Measurements from ENCODE around the gene HUNK.
"Not testable (repeated sequence)": the region's sequence is repeated elsewhere in the genome, so short reads cannot be mapped to it uniquely, and the experiment has no call there.

The HUNK gene

GRCh38 chr21:31871371-31871770 is 1.4 kb upstream of the HUNK start:
- DNase-seq = not testable (repeated sequence)

DNA sequence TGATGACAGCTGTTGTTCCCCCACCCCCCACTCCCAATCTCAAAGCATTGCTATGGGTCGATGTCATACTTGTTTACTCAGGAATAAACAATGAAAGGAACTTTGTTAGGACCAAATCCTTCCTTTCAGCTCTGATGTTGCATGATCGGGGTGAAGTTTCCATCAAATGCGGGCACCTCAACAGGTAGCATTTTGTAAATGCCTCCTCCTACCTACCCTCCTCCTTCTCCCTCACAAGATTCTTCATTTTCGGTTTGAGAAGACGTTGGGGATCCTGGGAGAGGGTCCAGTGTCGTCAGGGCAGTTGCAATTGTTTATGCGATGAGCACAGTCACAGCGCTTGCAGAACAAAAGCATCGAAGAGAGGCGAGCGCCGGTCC is 758 bp upstream of the HUNK start:
- DNase-seq = no peak

GRCh38 chr21:31873275-31873695 is 465 bp downstream of the HUNK start:
- DNase-seq = no peak

- DNase-seq = peak; percentile 62
These were observed 1.1 kb downstream of the HUNK start for GRCh38 chr21:31873696-31874599.

DNA sequence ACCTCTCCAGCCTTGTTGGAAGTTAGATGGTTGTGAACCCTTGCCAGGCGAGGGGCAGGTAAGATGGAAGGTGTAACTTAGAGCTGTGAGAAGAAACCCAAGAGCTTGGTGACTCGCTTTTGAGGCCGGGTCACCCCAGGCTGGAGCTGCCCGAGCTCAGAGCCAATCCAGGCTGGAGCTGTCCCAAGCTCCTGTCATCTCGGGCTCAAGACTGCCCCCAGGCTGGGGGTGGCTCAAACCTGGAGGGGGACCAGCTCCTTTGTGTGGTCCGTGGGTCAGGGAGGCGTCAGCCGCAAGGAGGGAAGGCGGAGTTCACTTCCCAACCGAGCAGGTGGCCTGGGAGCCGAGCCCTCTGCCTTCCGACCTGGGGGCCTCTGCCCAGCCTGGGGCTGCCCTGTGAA is 2.0 kb downstream of the HUNK start:
- DNase-seq = no peak

GRCh38 chr21:31875496-31876015 is 2.7 kb downstream of the HUNK start:
- DNase-seq = no peak

- DNase-seq = no peak
These were observed 4.7 kb downstream of the HUNK start for GRCh38 chr21:31877463-31877957.

DNA sequence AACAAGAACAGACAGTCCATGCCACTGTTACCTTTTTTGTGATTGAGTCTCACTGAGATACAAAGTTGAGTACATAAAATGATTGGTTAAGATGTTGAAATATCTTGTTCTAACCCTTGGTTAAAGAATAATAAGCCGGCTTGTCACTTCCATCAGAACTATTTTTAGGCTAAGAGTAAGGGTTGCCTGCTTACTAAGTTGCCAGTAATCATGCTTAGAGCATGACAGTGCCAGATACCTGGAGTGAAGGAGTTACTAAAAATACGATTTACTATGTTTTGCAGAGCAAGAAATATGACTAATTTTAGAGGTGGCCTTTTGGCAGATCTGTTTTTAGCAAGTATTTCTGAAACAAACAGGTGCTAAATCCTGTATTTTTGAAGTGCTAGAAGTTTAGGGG is 6.0 kb downstream of the HUNK start:
- no peak for DNase-seq

- DNase-seq = peak; percentile 17
These were observed 6.4 kb downstream of the HUNK start for GRCh38 chr21:31879241-31879650.

GRCh38 chr21:31879911-31880310 is 7.1 kb downstream of the HUNK start:
- DNase-seq = no peak

DNA sequence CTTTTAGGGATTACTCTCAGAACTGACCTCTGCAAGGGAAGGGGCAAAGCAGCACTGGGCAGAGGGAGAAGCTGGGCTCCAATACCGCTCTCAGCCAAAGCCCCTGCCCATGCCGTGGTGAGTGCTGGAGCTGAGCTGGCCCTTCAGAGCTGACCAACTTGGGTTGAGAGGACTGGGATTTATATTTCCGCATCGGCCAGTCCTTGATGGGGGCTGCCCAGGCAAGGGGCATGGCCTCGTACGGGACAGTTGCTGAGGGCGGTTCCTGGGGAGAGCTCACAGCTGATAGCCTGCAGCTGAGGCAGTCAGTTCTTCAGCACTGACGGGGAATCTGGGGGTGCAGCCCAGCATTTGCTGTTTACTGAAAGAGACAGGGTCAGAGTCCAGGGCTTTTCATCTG is 8.0 kb downstream of the HUNK start:
- DNase-seq = no peak

DNA sequence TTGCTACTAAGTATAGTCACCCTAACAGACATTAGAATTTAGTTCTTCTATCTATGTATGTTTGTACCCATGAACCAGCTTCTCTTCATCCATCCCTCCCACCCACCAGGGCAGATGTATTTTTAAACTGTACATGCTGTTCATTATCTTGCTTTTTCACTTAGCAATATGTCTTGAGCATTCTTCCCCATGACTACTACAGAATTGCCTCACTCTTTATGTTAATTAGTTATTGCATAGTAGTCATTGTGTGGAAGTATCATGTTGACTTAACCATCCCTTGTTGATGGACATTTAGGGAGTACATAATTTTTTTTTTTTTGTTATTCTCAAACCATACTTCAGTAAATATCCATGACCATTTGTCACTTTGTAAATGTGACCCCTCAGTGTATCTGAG is 9.9 kb downstream of the HUNK start:
- DNase-seq = no peak

- DNase-seq = no peak
These were observed 12.3 kb downstream of the HUNK start for GRCh38 chr21:31885146-31885545.

DNA sequence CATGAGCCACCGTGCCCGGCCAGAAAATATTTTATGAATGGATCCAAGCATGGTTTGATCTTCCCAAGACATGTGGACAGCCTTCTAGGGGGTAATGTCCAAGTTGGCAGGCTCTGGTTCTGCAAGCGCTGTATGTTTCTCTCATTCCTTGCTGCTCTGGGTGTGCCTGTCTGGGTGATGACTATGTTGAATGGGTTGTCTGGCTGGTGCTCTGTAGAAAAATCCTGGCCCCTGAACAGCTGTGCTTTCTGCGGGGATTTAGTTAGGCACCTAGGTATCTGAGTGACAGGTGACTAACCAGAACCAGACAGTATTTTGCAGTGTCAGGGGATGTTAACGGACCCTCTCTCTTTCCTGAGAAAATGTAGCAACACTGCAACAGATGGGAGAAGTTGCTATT is 14.1 kb downstream of the HUNK start:
- no peak for DNase-seq

DNA sequence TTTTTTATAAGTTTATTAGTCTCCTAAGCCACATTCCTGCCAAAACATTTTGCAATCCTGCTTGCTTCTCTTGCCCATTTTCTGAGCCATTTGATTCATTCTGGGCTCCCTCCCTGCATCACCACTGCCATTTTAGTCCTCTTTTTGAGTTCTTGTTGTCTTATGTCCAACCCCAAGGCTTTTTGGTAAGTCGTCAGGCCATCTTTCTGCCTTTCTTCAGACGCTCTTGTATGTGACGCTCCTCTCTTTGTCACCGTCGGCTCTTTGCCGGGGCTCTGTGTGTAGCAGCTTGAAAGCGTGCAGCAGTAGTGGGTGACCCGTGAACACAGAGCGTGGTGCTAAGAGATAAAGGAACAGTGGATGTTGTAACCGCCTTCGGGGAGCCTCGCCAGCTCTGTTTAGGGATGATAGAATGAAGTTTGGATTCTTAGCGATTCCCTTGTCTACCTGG is 14.6 kb downstream of the HUNK start:
- no peak for DNase-seq

GRCh38 chr21:31888936-31889371 is 16.1 kb downstream of the HUNK start:
- no peak for DNase-seq

DNA sequence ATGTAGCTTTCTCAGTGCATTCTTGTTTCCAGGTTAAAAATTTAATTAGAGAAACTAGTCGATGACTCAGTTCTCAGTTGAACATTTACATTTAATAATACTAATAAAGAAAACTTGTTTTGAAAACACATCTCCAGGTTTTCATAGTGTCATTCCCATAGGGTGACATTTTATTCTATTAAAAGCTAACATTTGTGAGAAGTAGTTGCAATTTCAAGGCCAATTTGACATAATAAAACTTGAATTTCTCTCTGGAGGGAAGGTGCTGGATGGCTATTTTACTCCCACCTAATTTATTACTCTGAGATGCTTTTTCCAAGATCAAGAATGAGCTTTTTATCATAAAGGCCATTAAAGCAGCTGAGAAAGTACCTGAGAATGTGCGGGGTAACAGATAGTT is 16.6 kb downstream of the HUNK start:
- no peak for DNase-seq

DNA sequence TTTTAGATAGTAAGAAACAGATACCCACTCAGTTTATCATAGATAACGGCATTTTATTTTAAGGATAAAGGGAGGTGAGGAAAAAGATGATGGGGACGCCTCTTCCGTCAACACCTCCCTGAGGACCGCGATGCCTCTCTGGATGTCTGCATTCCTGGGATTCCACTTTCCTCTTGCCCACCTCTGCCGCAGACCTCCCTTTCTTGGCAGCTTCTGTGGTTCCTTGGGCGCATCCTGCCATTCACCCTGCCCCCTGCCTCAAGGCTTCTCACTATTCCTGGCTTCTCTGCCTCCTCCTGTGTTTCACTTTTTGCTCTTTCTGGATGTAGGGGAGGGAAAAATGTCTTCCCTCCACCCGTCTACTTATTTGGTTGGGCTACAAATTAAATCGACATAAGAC is 19.9 kb downstream of the HUNK start:
- DNase-seq = no peak

DNA sequence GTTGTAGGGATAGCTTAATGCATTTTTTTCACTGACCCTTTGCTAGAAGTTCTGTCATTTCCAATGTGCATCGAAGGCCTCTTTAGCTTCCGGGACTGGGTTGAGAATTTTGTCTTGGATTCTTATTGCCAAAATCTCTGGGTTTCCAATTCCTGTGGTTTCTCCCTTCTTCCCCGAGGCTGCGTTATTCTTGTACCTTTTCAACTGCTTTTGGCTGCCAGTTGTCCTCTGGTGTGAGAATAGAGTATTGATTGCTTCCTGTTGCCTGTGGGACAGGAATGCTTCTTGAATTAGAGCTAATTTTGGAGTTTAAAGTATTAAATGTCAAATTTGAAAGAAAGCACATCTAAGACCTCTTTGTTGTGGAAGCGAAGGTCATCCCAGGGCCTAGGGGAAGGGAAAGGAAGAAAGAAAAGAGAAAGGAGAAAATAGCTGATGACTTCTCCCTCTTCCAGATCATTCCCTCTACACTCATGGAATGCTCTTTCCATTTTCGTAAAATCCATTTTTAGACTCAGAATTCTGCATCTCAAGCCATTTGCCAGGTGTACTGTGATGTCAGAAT is 21.1 kb downstream of the HUNK start:
- no peak for DNase-seq

DNA sequence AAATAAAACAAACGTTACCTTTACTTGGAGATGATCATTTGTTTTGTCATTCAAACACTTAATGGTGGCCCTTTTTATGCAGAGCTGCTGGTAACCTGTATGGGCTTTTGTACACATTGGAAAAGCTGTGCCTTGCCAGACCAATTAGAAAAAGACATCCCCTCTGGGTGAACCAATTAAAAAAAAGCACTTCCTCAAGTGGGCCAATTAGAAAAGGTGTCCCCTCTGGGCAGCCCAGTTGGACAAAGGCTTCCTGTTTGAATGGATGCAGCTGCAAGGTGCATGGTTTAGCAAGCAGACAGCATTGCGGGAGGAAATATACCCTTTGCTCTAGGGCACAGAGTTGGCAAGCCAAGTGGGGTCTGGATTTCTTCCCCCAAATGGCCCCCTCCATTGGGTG is 21.6 kb downstream of the HUNK start:
- no peak for DNase-seq

DNA sequence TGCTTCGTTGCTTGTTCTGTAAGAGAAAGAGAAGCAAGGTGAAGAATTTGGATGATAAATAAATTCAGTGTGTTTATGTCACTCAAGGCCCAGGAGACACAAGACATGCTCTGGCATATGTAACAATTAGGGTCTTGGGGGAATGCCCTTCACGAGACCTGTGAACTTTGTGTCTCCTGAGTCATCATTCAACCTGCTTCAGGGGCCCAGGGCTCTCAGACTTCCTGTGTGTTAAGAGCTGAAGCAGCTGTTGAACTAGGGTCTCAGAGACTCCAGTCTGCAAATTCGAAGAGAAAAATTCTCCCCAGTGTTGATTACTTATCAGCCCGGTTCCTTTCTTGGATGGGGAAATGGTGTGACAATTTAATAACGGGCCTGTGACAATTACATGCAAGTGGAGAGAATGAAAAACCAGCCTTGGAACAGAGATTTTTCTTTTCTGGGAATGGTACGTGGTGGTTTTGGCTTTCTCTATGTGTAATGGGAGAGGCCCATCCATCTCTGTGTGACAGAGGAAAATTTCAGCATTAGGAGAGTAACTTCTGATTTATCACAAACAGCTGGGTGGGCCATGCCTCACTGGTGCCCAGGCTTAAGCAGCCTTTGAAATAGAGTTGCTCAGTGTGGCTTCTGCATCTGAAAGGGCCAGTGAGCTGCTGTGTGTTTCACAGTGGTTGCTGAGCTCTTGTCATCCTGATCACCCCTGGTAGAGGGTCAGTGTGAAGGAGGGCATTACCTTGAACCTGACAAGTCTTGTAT is 22.4 kb downstream of the HUNK start:
- DNase-seq = no peak

GRCh38 chr21:31896019-31896418 is 23.2 kb downstream of the HUNK start:
- DNase-seq = no peak

DNA sequence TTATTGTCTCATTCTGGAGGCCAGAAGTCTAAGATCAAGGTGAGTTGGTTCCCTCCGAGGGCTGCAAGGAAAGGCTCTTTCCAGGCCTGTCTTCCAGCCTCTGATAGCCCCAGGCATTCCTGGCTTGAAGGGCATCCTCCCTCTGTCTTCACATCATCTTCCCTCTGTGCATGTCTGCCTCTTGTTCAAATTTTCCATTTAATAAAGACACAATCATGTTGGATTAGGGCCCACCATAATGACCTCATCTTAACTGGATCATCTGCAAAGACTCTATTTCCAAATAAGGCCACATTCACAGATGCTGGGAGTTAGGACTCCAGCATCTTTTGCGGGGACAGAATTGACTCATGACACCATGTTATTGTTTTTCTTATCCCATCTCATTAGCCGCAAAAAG is 24.5 kb downstream of the HUNK start:
- no peak for DNase-seq

Data from RPMI8226 (cell line).